OCI-LY1 (cell line): ENCODE data around the gene HS1BP3.

Experiments
- CTCF ChIP-seq: fragments of 200-600 bp; sonication (generic), shearing (Covaris generic); IDR thresholded peaks from 2 replicates; pipeline ENCODE4 v1.5.1; 2017; ENCODE audit warnings: mild to moderate bottlenecking, antibody characterized with exemption, low read length, moderate library complexity, mixed read lengths
- EZH2 ChIP-seq: fragments of 200-600 bp; sonication (generic), shearing (Covaris generic); IDR thresholded peaks from 2 replicates; pipeline ENCODE4 v1.8.0; 2017; ENCODE audit warnings: borderline replicate concordance, mixed run types, mild to moderate bottlenecking, antibody characterized with exemption, low read length, moderate library complexity, mixed read lengths

- TF ChIP-seq CTCF, result no peak
- TF ChIP-seq EZH2, result no peak
These were observed 12.1 kb downstream of the HS1BP3 start for GRCh38 chr2:20638646-20639430.
